WTC11 (cell line): ENCODE results near the gene PRSS1. TPM values are rescaled to one million over a fixed set of nuclear protein-coding genes. Genes with fewer than 3 reads are reported as not detected.

Source experiments
- ATAC-seq: fragments of 200-7000 bp; cut with Tn5 transposase; 2 replicates; pipeline ENCODE4 v1.10.0; 2021; ENCODE audit warnings: mild to moderate bottlenecking, moderate library complexity
- CTCF ChIA-PET: fragments of 300-600 bp; sonication (Branson Sonifier 250); formaldehyde crosslinking; loops from one replicate; lab custom pipeline; 2021; ENCODE audit warnings: antibody characterized with exemption; lab: Charles Lee
- POLR2A ChIA-PET: fragments of 350-600 bp; sonication (Branson Sonifier 250); formaldehyde crosslinking; loops from one replicate; lab custom pipeline; 2021; ENCODE audit warnings: antibody characterized with exemption; lab: Charles Lee
- DNase-seq: peaks from one replicate; pipeline ENCODE4 v3.0.0; 2021; ENCODE audit warnings: low spot score
- H3K27ac Mint-ChIP-seq: 2 replicates; pipeline ENCODE4 v1.8.0; 2021; ENCODE audit warnings: mixed read lengths
- H3K27me3 Mint-ChIP-seq: 2 replicates; pipeline ENCODE4 v1.8.0; 2021; ENCODE audit warnings: low read depth, mild to moderate bottlenecking, moderate library complexity, mixed read lengths
- H3K36me3 Mint-ChIP-seq: 2 replicates; pipeline ENCODE4 v1.8.0; 2021; ENCODE audit warnings: mixed read lengths
- H3K4me1 Mint-ChIP-seq: 2 replicates; pipeline ENCODE4 v1.8.0; 2022; ENCODE audit warnings: mixed read lengths
- H3K4me3 Mint-ChIP-seq: 2 replicates; pipeline ENCODE4 v1.8.0; 2021; ENCODE audit warnings: mild to moderate bottlenecking, moderate library complexity, mixed read lengths
- H3K9me3 Mint-ChIP-seq: 2 replicates; pipeline ENCODE4 v1.8.0; 2021; ENCODE audit warnings: mixed read lengths
- AFF4 ChIP-seq: sonication (generic); formaldehyde crosslinking; IDR thresholded peaks from 2 replicates; pipeline ENCODE4 v1.8.1; 2023; ENCODE audit warnings: mild to moderate bottlenecking, missing genetic modification reagents, borderline replicate concordance
- ATF1 ChIP-seq: sonication (generic); formaldehyde crosslinking; IDR thresholded peaks from 2 replicates; pipeline ENCODE4 v1.8.1; 2023; ENCODE audit warnings: mild to moderate bottlenecking, moderate library complexity, missing genetic modification reagents
- ELF4 ChIP-seq: sonication (generic); formaldehyde crosslinking; IDR thresholded peaks from 2 replicates; pipeline ENCODE4 v1.8.1; 2022; ENCODE audit warnings: low read depth, mild to moderate bottlenecking, moderate library complexity, missing genetic modification reagents
- ETV6 ChIP-seq: sonication (generic); formaldehyde crosslinking; IDR thresholded peaks from 2 replicates; pipeline ENCODE4 v1.8.1; 2022; ENCODE audit warnings: mild to moderate bottlenecking, missing genetic modification reagents
- IRF1 ChIP-seq: sonication (generic); formaldehyde crosslinking; IDR thresholded peaks from 2 replicates; pipeline ENCODE4 v1.8.0; 2023; ENCODE audit warnings: missing genetic modification reagents
- PRDM15 ChIP-seq: sonication (generic); formaldehyde crosslinking; IDR thresholded peaks from 2 replicates; pipeline ENCODE4 v1.8.0; 2022; ENCODE audit warnings: missing genetic modification reagents
- PRRX2 ChIP-seq: fragments of 250-450 bp; sonication (Bioruptor Pico); IDR thresholded peaks from 2 replicates; pipeline ENCODE4 v1.8.0; 2021; ENCODE audit warnings: mild to moderate bottlenecking
- SMAD3 ChIP-seq: sonication (generic); formaldehyde crosslinking; IDR thresholded peaks from 2 replicates; pipeline ENCODE4 v1.8.0; 2022; ENCODE audit warnings: missing genetic modification reagents, mild to moderate bottlenecking, borderline replicate concordance
- TCF7 ChIP-seq: sonication (generic); formaldehyde crosslinking; IDR thresholded peaks from 2 replicates; pipeline ENCODE4 v1.8.0; 2022; ENCODE audit warnings: mild to moderate bottlenecking, low read depth, missing genetic modification reagents, moderate library complexity
- TEAD4 ChIP-seq: sonication (generic); formaldehyde crosslinking; IDR thresholded peaks from 2 replicates; pipeline ENCODE4 v1.8.0; 2022; ENCODE audit warnings: mild to moderate bottlenecking, missing genetic modification reagents
- TP53 ChIP-seq: sonication (generic); formaldehyde crosslinking; IDR thresholded peaks from 2 replicates; pipeline ENCODE4 v1.8.1; 2023; ENCODE audit warnings: mild to moderate bottlenecking, missing genetic modification reagents
- total RNA-seq: library from RNA; stranded (reverse); gene quantifications from 3 replicates; pipeline ENCODE4 v1.2.3, GENCODE V29; 2021
- TF ChIP-seq, protein P1 (sequence below): sonication (generic); formaldehyde crosslinking; IDR thresholded peaks from 2 replicates; pipeline ENCODE4 v1.8.1; 2022; ENCODE audit warnings: missing genetic modification reagents, borderline replicate concordance
- TF ChIP-seq, protein P2 (sequence below): fragments of 250-450 bp; sonication (Bioruptor Pico); IDR thresholded peaks from 2 replicates; pipeline ENCODE4 v1.9.0; 2021; ENCODE audit warnings: mild to moderate bottlenecking
- TF ChIP-seq, protein P3 (sequence below): fragments of 250-450 bp; sonication (Bioruptor Pico); conservative IDR thresholded peaks from 2 replicates; pipeline ENCODE4 v1.9.0; 2021; ENCODE audit warnings: mild to moderate bottlenecking
- TF ChIP-seq, protein P4 (sequence below): sonication (generic); formaldehyde crosslinking; IDR thresholded peaks from 2 replicates; pipeline ENCODE4 v1.8.0; 2023; ENCODE audit warnings: mild to moderate bottlenecking, missing genetic modification reagents
- TF ChIP-seq, protein P5 (sequence below): sonication (generic); formaldehyde crosslinking; IDR thresholded peaks from 2 replicates; pipeline ENCODE4 v1.8.1; 2023; ENCODE audit warnings: mild to moderate bottlenecking, missing genetic modification reagents
- TF ChIP-seq, protein P6 (sequence below): sonication (generic); formaldehyde crosslinking; IDR thresholded peaks from 2 replicates; pipeline ENCODE4 v1.8.1; 2022; ENCODE audit warnings: mild to moderate bottlenecking, moderate library complexity, missing genetic modification reagents

Gene PRSS1
- total RNA-seq, 1 experiment from 2014 or later = 11.1 TPM

DNA sequence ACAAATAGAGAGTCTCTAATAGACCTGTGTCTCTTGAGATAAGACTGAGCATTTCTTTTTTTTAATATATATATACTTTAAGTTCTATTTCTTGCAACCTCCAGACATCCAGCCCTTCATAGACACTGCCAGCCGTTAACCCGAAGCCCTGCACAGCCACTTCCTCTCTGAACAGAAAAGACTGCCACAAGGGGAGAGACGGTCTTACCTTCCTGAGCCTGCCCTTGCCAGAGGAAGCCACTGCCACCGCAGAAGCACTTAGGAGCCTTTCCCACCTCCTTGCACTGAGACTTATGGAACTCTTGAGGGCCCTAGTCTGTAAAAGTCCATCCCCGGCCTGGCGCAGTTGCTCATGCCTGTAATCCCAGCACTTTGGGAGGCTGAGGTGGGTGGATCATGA is 31.8 kb upstream of the PRSS1 start:
- DNase-seq = no peak
- Mint-ChIP-seq H3K27me3 (no peaks in the 10 kb centered on the region), H3K9me3 (no peaks in the 10 kb centered on the region), H3K4me1 (peaks cover 10% of the 10 kb centered on the region), H3K4me3 (no peak overlapping the region), H3K27ac (no peak overlapping the region), H3K36me3 (no peaks in the 10 kb centered on the region)
- CTCF ChIA-PET = no interaction called here
- no peak for ATAC-seq
- POLR2A ChIA-PET = no interaction called here
- no peak for TF ChIP-seq ATF1 (CRISPR knock-in tag)
- TF ChIP-seq TEAD4 = no peak
- TF ChIP-seq, protein P1, sequence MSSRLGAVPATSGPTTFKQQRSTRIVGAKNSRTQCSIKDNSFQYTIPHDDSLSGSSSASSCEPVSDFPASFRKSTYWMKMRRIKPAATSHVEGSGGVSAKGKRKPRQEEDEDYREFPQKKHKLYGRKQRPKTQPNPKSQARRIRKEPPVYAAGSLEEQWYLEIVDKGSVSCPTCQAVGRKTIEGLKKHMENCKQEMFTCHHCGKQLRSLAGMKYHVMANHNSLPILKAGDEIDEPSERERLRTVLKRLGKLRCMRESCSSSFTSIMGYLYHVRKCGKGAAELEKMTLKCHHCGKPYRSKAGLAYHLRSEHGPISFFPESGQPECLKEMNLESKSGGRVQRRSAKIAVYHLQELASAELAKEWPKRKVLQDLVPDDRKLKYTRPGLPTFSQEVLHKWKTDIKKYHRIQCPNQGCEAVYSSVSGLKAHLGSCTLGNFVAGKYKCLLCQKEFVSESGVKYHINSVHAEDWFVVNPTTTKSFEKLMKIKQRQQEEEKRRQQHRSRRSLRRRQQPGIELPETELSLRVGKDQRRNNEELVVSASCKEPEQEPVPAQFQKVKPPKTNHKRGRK (CRISPR knock-in tag) = no peak
- TF ChIP-seq ELF4 (CRISPR knock-in tag) = no peak
- TF ChIP-seq, protein P2, sequence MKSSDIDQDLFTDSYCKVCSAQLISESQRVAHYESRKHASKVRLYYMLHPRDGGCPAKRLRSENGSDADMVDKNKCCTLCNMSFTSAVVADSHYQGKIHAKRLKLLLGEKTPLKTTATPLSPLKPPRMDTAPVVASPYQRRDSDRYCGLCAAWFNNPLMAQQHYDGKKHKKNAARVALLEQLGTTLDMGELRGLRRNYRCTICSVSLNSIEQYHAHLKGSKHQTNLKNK (CRISPR knock-in tag) = no peak
- TF ChIP-seq TP53 (CRISPR knock-in tag) = no peak
- no peak for TF ChIP-seq PRDM15 (CRISPR knock-in tag)
- TF ChIP-seq, protein P3, sequence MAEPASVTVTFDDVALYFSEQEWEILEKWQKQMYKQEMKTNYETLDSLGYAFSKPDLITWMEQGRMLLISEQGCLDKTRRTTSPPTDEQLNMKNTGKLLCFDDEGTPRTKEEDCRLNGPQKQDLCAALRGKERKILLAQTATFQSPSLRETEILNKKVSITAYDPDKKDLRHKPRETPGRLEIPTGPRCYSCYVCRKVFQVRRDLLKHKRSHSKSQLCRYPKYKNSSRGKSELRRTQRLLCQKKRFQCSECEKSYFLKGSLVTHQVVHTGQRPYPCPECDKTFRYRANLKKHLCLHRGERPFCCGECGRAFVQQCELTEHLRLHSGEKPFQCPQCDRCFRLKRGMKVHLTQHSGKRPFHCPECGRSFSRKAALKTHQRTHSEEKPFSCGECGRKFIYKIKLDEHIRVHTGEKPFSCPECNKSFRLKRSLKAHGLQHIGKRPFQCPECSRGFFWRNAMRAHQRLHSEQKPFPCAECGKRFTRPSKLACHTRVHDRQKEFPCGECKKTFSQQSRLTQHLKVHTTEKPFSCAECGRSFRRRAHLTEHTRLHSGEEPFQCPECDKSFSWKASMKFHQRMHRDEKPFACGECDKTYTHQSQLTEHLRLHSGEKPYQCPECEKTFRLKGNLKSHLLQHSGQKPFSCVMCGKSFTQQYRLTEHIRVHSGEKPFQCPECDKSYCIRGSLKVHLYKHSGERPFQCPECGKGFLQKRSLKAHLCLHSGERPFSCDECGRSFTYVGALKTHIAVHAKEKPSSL (CRISPR knock-in tag) = no peak
- TF ChIP-seq IRF1 = no peak

DNA sequence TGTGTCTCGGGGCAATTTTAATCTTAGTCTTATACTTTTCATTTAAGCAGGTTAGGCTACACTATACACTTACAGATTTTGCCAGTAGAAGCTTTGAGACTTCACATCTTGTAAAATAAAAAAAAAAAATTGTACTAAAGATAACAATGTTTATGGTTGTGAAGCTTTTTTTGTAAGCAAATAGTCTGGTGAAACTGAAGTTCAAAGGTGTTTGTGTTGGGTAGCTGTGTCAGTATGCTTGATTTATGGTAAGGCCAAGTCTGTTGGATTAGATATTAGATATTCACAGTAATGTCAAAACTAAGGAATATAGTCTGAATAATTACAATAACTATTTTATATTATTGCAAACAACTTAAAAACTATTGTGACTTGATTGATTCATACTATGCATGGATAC is 31.0 kb upstream of the PRSS1 start:
- DNase-seq (no peak), ATAC-seq (no peak)
- CTCF ChIA-PET = interaction anchor here (0.8 kb wide), 1 partner anchor 65 kb away, joined by 3 read pairs; no protein-coding TSS in a partner anchor
- peaks cover 3% of the 10 kb centered on the region for H3K4me1 Mint-ChIP-seq
- H3K36me3 Mint-ChIP-seq = no peaks in the 10 kb centered on the region
- no peaks in the 10 kb centered on the region for H3K9me3 Mint-ChIP-seq
- H3K27me3 Mint-ChIP-seq = no peaks in the 10 kb centered on the region
- H3K4me3 Mint-ChIP-seq = no peak overlapping the region
- POLR2A ChIA-PET = no interaction called here
- H3K27ac Mint-ChIP-seq = no peak overlapping the region
- TF ChIP-seq SMAD3 = no peak
- no peak for TF ChIP-seq PRRX2 (CRISPR knock-in tag)
- TF ChIP-seq, protein P4, sequence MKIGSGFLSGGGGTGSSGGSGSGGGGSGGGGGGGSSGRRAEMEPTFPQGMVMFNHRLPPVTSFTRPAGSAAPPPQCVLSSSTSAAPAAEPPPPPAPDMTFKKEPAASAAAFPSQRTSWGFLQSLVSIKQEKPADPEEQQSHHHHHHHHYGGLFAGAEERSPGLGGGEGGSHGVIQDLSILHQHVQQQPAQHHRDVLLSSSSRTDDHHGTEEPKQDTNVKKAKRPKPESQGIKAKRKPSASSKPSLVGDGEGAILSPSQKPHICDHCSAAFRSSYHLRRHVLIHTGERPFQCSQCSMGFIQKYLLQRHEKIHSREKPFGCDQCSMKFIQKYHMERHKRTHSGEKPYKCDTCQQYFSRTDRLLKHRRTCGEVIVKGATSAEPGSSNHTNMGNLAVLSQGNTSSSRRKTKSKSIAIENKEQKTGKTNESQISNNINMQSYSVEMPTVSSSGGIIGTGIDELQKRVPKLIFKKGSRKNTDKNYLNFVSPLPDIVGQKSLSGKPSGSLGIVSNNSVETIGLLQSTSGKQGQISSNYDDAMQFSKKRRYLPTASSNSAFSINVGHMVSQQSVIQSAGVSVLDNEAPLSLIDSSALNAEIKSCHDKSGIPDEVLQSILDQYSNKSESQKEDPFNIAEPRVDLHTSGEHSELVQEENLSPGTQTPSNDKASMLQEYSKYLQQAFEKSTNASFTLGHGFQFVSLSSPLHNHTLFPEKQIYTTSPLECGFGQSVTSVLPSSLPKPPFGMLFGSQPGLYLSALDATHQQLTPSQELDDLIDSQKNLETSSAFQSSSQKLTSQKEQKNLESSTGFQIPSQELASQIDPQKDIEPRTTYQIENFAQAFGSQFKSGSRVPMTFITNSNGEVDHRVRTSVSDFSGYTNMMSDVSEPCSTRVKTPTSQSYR (CRISPR knock-in tag) = no peak
- TF ChIP-seq, protein P5, sequence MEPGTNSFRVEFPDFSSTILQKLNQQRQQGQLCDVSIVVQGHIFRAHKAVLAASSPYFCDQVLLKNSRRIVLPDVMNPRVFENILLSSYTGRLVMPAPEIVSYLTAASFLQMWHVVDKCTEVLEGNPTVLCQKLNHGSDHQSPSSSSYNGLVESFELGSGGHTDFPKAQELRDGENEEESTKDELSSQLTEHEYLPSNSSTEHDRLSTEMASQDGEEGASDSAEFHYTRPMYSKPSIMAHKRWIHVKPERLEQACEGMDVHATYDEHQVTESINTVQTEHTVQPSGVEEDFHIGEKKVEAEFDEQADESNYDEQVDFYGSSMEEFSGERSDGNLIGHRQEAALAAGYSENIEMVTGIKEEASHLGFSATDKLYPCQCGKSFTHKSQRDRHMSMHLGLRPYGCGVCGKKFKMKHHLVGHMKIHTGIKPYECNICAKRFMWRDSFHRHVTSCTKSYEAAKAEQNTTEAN (CRISPR knock-in tag) = no peak
- TF ChIP-seq, protein P6, sequence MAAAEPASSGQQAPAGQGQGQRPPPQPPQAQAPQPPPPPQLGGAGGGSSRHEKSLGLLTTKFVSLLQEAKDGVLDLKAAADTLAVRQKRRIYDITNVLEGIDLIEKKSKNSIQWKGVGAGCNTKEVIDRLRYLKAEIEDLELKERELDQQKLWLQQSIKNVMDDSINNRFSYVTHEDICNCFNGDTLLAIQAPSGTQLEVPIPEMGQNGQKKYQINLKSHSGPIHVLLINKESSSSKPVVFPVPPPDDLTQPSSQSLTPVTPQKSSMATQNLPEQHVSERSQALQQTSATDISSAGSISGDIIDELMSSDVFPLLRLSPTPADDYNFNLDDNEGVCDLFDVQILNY = no peak
- no peak for TF ChIP-seq TCF7 (CRISPR knock-in tag)
- TF ChIP-seq AFF4 (CRISPR knock-in tag) = no peak
- TF ChIP-seq ETV6 (CRISPR knock-in tag) = no peak
